ENCODE measurements around the gene FUT7. TPM values are rescaled to one million over a fixed set of nuclear protein-coding genes. Genes with fewer than 3 reads are reported as not detected.

Gene FUT7
- total RNA-seq, 1 donor, result not detected

GRCh38 chr9:137029058-137029936 lies 2.6 kb downstream of the FUT7 start:
- H3K4me3 ChIP-seq (ENCODE audit: insufficient read depth, low read length), result peak overlapping the region; percentile 71
- peak; percentile 99 for DNase-seq (ENCODE audit: insufficient read length, low spot score, missing footprints)
- H3K79me2 ChIP-seq (ENCODE audit: insufficient read depth, low read length), result no peaks in the 10 kb centered on the region
- peaks cover 15% of the 10 kb centered on the region for H3K4me1 ChIP-seq (ENCODE audit: insufficient read depth, low read length)
- no peaks in the 10 kb centered on the region for H3K27me3 ChIP-seq (ENCODE audit: insufficient read depth, low read length)
- peak overlapping the region; percentile 90 for H3K4me2 ChIP-seq (ENCODE audit: insufficient read depth, low read length)
- peaks cover 10% of the 10 kb centered on the region for H4K20me1 ChIP-seq (ENCODE audit: insufficient read depth, low read length)
- H2AFZ ChIP-seq (ENCODE audit: low read length), result no peak overlapping the region
- H3K9me3 ChIP-seq (ENCODE audit: low read depth, low read length), result no peaks in the 10 kb centered on the region
- peak; percentile 87 for TF ChIP-seq CTCF (IDR thresholded peaks at IDR 0.05; ENCODE audit: extremely low read depth, low read depth, low read length)
- no peak overlapping the region for H3K27ac ChIP-seq (ENCODE audit: low read depth, low read length)
- H3K36me3 ChIP-seq (ENCODE audit: insufficient read depth, low read length), result no peaks in the 10 kb centered on the region

- peaks cover 15% of the 10 kb centered on the region for H3K4me1 ChIP-seq (ENCODE audit: insufficient read depth, low read length)
- H3K9me3 ChIP-seq (ENCODE audit: low read depth, low read length), result no peaks in the 10 kb centered on the region
- H3K4me2 ChIP-seq (ENCODE audit: insufficient read depth, low read length), result peak overlapping the region; percentile 90
- H3K79me2 ChIP-seq (ENCODE audit: insufficient read depth, low read length), result no peaks in the 10 kb centered on the region
- peak; percentile 98 for DNase-seq (ENCODE audit: insufficient read length, low spot score, missing footprints)
- no peak overlapping the region for H3K27ac ChIP-seq (ENCODE audit: low read depth, low read length)
- TF ChIP-seq CTCF (IDR thresholded peaks at IDR 0.05; ENCODE audit: extremely low read depth, low read depth, low read length), result no peak
- H2AFZ ChIP-seq (ENCODE audit: low read length), result peak overlapping the region; percentile 59
- no peaks in the 10 kb centered on the region for H3K27me3 ChIP-seq (ENCODE audit: insufficient read depth, low read length)
- H3K4me3 ChIP-seq (ENCODE audit: insufficient read depth, low read length), result peak overlapping the region; percentile 71
- H3K36me3 ChIP-seq (ENCODE audit: insufficient read depth, low read length), result no peaks in the 10 kb centered on the region
- H4K20me1 ChIP-seq (ENCODE audit: insufficient read depth, low read length), result peaks cover 10% of the 10 kb centered on the region
Measured at GRCh38 chr9:137028263-137029057, 3.4 kb downstream of the FUT7 start.

DNA sequence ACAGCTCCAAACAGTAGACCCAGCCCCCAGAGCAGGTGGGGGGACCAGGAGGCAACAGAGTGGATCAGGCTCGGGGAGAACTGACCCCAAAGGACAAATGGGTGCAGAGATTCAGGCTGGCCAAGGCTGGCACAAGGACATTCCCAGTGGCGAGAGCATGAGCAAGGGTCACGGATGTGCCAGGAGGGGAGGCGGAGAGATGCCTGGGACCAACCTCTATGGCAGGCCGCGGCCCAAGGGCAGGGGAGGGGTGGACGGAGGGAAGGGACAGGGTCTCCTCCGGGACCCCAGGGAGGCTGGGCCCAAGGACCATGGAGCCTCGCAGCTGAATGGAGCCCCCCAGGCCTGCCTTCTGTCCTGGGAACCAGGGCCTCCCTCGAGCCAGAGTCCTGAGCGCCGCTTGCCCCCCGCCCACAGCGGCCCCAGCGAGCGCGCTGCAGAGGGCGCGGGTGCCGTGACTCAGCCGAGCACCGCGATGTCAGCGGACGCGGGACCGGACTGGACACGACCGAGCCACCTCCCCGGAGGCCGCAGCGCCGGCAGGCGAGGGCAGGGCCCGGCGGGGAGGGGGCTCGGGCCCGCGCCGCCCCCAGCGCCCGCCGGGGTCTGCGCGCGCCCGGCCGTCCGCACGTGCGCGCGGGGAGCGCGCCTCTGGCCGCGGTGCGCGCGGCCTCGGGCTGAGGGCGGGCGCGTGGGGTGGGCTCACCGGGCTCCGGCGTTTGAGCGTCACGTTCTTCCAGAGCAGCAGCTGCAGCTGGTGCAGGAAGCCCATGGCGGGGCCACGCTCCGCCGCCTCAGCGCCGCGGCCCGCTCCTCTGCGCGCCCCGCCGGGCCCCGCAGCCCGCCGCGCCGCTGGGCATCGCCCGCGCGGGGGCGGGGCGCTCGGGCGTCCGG lies 4.3 kb downstream of the FUT7 start, which contains the start of gene ABCA2:
TSS of gene ABCA2 (minus strand) at position 869 of the 894 bp plus-strand sequence. CDS start at position 772, 97 bp downstream.
- peaks cover 10% of the 10 kb centered on the region for H4K20me1 ChIP-seq (ENCODE audit: insufficient read depth, low read length)
- no peak for TF ChIP-seq CTCF (IDR thresholded peaks at IDR 0.05; ENCODE audit: extremely low read depth, low read depth, low read length)
- H2AFZ ChIP-seq (ENCODE audit: low read length), result peak within 1 kb of the TSS; percentile 59
- H3K4me1 ChIP-seq (ENCODE audit: insufficient read depth, low read length), result peaks cover 15% of the 10 kb centered on the region
- H3K27ac ChIP-seq (ENCODE audit: low read depth, low read length), result no peak within 1 kb of the TSS
- peak within 1 kb of the TSS; percentile 90 for H3K4me2 ChIP-seq (ENCODE audit: insufficient read depth, low read length)
- peak within 1 kb of the TSS; percentile 71 for H3K4me3 ChIP-seq (ENCODE audit: insufficient read depth, low read length)
- no peaks in the 10 kb centered on the region for H3K9me3 ChIP-seq (ENCODE audit: low read depth, low read length)
- H3K36me3 ChIP-seq (ENCODE audit: insufficient read depth, low read length), result no peaks in the 10 kb centered on the region
- no peaks in the 10 kb centered on the region for H3K27me3 ChIP-seq (ENCODE audit: insufficient read depth, low read length)
- H3K79me2 ChIP-seq (ENCODE audit: insufficient read depth, low read length), result no peaks in the 10 kb centered on the region
- no peak for DNase-seq (ENCODE audit: insufficient read length, low spot score, missing footprints)

All from osteoblast (primary cell).